ENCODE data around the gene MCU. TPM values are rescaled to one million over a fixed set of nuclear protein-coding genes. Genes with fewer than 3 reads are reported as not detected.

Gene MCU
- total RNA-seq, 2 donors from 2014 or later, result 15.0 to 24.6 TPM

- H3K4me1 ChIP-seq (ENCODE audit: control insufficient read depth in 1 of 2, low read depth in 2 of 2), result peaks cover 4 to 18% of the 10 kb centered on the region in 2 donors
- TF ChIP-seq, protein P1, sequence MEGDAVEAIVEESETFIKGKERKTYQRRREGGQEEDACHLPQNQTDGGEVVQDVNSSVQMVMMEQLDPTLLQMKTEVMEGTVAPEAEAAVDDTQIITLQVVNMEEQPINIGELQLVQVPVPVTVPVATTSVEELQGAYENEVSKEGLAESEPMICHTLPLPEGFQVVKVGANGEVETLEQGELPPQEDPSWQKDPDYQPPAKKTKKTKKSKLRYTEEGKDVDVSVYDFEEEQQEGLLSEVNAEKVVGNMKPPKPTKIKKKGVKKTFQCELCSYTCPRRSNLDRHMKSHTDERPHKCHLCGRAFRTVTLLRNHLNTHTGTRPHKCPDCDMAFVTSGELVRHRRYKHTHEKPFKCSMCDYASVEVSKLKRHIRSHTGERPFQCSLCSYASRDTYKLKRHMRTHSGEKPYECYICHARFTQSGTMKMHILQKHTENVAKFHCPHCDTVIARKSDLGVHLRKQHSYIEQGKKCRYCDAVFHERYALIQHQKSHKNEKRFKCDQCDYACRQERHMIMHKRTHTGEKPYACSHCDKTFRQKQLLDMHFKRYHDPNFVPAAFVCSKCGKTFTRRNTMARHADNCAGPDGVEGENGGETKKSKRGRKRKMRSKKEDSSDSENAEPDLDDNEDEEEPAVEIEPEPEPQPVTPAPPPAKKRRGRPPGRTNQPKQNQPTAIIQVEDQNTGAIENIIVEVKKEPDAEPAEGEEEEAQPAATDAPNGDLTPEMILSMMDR (IDR thresholded peaks at IDR 0.05), result no peak
- no peak overlapping the region for H3K4me3 ChIP-seq
- H3K27ac ChIP-seq, result no peak overlapping the region
- H3K36me3 ChIP-seq, result no peaks in the 10 kb centered on the region
- H3K27me3 ChIP-seq (replicated peaks; ENCODE audit: insufficient read depth), result no peaks in the 10 kb centered on the region
- no peak for DNase-seq (ENCODE audit: low spot score)
- H3K9me3 ChIP-seq, result no peaks in the 10 kb centered on the region
- no peak for ATAC-seq (ENCODE audit: insufficient number of reproducible peaks, low FRiP score, low read depth)
Measured at GRCh38 chr10:72814099-72814790, 122.3 kb downstream of the MCU start.

GRCh38 chr10:72816565-72816964 lies 124.6 kb downstream of the MCU start:
- Histone ChIP-seq H3K36me3 (no peaks in the 10 kb centered on the region), H3K4me3 (no peak overlapping the region), H3K27ac (no peak overlapping the region), H3K4me1 (ENCODE audit: control insufficient read depth in 1 of 2, low read depth in 2 of 2) (peaks cover 4 to 18% of the 10 kb centered on the region in 2 donors), H3K27me3 (replicated peaks; ENCODE audit: insufficient read depth) (no peaks in the 10 kb centered on the region), H3K9me3 (no peaks in the 10 kb centered on the region)
- TF ChIP-seq, protein P1 (IDR thresholded peaks at IDR 0.05), result no peak
- ATAC-seq (ENCODE audit: insufficient number of reproducible peaks, low FRiP score, low read depth) (no peak), DNase-seq (ENCODE audit: low spot score) (no peak)

DNA sequence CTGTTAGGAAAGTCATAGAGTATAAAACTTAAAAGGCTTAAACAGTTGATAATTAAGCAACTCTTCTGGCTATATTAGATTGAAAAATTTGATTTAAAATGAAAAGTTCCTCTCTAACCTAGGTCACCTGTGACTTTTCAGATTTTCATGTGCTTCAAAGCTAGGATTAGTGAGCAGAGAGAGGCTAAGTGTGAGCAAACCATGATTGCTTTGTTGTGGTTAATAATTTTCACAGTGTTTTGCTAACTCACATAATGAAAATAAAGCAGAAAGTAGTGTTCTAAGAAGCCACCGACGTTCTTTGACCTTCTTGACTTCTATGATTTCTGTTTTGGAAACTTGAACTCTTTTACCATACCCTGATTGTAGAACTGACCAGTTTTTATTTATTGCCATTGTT lies 126.1 kb downstream of the MCU start:
- Histone ChIP-seq H3K4me3 (no peak overlapping the region), H3K9me3 (no peaks in the 10 kb centered on the region), H3K27me3 (replicated peaks; ENCODE audit: insufficient read depth) (no peaks in the 10 kb centered on the region), H3K4me1 (ENCODE audit: control insufficient read depth in 1 of 2, low read depth in 2 of 2) (peaks cover 4 to 14% of the 10 kb centered on the region in 2 donors), H3K36me3 (no peaks in the 10 kb centered on the region), H3K27ac (no peak overlapping the region)
- ATAC-seq (ENCODE audit: insufficient number of reproducible peaks, low FRiP score, low read depth) (no peak), DNase-seq (ENCODE audit: low spot score) (no peak)
- TF ChIP-seq, protein P1 (IDR thresholded peaks at IDR 0.05), result no peak

DNA sequence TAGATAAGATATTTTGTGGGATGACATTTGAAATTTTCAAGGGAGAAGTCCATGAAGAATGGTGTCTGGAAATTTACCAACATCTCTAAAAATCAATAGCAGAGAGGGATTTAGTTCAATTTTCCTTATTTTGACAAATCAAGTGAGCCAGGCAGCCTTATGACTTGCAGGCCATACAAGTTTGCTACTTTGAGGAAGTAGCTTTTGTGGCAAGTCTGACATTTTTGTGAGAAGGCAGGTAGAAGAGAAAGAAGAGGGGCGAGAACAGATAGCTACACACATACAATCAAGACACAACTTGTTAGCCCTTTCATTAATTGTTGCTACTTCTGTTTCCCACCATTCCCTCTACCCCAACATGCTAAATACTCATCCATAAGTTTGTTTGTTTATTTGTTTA lies 127.1 kb downstream of the MCU start:
- ATAC-seq (ENCODE audit: insufficient number of reproducible peaks, low FRiP score, low read depth), result no peak

GRCh38 chr10:72821606-72822005 lies 129.7 kb downstream of the MCU start:
- H3K4me1 ChIP-seq (ENCODE audit: control insufficient read depth in 1 of 2, low read depth in 2 of 2), result no peaks in the 10 kb centered on the region
- H3K36me3 ChIP-seq, result no peaks in the 10 kb centered on the region
- H3K4me3 ChIP-seq, result no peak overlapping the region
- no peak for DNase-seq (ENCODE audit: low spot score)
- no peak overlapping the region for H3K27ac ChIP-seq
- TF ChIP-seq, protein P1 (IDR thresholded peaks at IDR 0.05), result no peak
- ATAC-seq (ENCODE audit: insufficient number of reproducible peaks, low FRiP score, low read depth), result no peak
- no peaks in the 10 kb centered on the region for H3K27me3 ChIP-seq (replicated peaks; ENCODE audit: insufficient read depth)
- no peaks in the 10 kb centered on the region for H3K9me3 ChIP-seq

More for the DNA sequence above, 127.1 kb downstream of the MCU start:
- TF ChIP-seq, protein P1 (IDR thresholded peaks at IDR 0.05), result no peak
- no peaks in the 10 kb centered on the region for H3K36me3 ChIP-seq
- no peaks in the 10 kb centered on the region for H3K27me3 ChIP-seq (replicated peaks; ENCODE audit: insufficient read depth)
- H3K27ac ChIP-seq, result no peak overlapping the region
- DNase-seq (ENCODE audit: low spot score), result no peak
- H3K9me3 ChIP-seq, result no peaks in the 10 kb centered on the region
- peaks cover 4 to 7% of the 10 kb centered on the region in 2 donors for H3K4me1 ChIP-seq (ENCODE audit: control insufficient read depth in 1 of 2, low read depth in 2 of 2)
- H3K4me3 ChIP-seq, result no peak overlapping the region

Measured in thoracic aorta (tissue), 2 donors.